HG02884 (cell line): ENCODE measurements around the gene CFC1.
A peak's percentile ranks its signal among the peaks of the same experiment; 100 is the strongest.
"Not testable (repeated sequence)": the region's sequence is repeated elsewhere in the genome, so short reads cannot be mapped to it uniquely, and the experiment has no call there.

ENCODE experiments used
- ATAC-seq: cut with Tn5 transposase; IDR thresholded peaks from one replicate; pipeline ENCODE4 v1.9.1; 2021; ENCODE audit warnings: mild to moderate bottlenecking, moderate library complexity; ENCODE audit not compliant: unreplicated experiment

The CFC1 gene

DNA sequence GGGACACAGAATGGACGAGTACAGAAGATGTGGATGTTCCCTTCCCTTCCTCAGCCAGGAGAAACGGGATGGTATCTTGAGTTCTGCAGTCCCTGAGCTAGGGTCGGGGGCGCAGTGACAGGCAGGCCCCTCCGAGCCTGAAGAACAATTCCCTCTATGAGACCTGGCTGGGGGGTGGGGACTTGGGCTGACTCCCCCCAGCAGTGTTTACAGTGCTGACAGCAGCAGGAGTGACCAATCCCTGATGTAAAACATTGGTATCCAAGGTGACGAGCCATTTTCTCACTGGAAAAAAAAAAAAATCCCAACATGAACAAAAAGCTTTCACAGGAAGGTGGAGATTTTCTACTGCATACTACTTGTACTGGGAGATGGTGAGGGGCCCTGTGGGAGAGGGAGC, at the start of gene CFC1:
Gene CFC1, minus strand, starts transcription at position 183 of the 400 bp plus-strand sequence. CDS start 288 bp downstream, outside the sequence.
- ATAC-seq, result not testable (repeated sequence)

DNA sequence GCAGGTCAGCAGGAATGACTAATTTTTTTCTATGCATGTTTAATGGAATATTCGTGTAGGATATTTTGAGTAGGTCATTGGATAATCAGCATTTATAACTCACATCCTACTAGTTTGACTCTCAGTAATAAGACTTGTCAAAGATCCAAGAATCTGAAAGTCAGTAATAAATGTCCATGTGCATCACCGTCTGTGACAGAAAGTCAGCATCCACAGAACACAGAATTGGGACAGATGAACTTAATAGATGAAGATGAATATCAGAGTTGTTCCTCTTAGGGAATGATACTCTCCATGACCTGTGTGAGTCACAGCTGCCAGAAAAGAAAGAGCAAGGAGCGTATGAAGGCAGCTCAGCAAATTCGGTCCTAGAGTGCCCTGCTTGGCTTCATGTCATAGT, 42.3 kb upstream of the CFC1 start:
- ATAC-seq, result not testable (repeated sequence)

DNA sequence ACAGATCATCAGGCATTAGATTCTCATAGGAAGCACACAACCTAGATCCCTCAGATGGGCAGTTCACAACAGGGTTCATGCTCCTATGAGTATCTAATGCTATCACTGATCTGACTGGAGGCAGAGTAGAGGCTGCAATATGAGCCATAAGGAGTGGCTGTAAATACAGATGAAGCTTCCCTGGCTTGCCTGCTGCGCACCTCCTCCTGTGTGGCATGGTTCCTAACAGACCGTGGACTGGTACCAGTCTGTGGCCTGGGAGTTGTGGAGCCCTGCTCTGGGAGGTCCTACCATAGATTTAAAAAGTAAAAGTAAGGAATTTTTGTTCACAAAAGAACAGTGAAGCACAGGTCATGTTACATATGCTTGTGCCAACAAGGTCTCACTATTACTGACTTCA, 39.6 kb upstream of the CFC1 start:
- ATAC-seq, result not testable (repeated sequence)

DNA sequence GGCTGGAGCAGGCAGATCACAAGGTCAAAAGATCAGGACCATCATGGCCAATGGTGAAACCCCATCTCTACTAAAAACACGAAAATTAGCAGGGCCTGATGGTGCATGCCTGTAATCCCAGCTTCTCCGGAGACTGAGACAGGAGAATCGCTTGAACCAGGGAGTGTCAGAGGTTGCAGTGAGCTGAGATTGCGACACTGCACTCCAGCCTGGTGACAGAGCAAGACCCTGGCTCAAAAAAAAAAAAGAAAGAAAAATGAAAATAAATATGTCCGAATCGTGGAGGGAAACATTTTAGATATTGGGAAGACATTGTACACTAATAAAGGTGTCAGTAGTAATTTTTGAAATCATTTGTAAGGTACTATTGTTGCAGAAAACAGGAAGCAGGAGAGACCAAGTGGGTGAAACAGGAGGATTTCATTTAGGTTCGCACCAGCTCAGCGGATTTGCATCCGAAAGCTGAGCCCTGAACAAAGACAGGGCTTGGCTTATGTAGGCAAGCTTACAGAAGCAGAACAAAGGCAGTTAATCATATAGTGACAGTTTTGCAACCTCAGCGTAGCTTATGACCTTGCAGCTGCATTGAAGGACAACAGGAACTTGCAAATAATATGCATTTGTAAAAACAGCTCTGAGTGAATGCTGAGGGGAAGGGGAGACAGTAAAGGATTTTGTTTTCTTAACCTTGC, 29.6 kb upstream of the CFC1 start:
- ATAC-seq, result not testable (repeated sequence)

DNA sequence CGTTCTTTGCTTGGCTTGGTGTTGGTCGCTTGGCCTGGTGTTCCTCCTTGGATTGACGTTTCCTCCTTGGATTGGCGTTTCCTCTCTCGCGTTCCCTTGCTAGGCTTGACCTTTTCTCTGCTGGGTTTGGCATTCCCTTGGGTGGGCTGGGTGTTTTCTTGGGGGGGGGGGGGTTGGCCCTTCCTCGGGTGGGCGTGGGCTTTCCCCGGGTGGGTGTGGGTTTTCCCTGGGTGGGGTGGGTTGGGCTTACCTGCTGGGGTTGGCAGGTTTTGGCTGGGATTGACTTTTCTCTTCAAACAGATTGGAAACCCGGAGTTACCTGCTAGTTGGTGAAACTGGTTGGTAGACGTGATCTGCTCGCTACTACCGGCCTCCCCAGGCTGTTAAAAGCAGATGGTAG, 11.8 kb upstream of the CFC1 start, which contains the start of gene POTEJ:
Gene POTEJ, plus strand, starts transcription at position 301 of the 400 bp plus-strand sequence. Its CDS starts 93 bp downstream, at position 394.
- not testable (repeated sequence) for ATAC-seq

DNA sequence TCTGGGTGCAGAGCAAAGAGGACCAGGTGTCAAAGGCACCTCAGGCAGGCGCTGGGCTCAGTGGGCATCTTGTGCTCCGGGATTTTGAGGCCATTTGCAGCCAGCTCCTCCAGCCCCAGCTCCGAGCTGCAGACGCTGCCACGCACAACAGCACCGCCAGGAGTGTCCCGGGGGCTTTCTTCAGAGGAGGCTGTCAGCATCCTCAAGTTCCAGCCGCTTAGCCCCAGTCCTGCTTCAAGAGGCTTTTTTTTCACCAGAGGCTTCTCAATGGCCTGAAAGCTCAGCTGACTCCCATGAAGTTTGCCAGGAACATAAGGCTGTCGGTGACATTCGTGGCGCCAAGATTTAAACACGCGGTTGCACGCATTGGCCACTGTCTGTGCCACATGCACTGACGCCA, 11.1 kb upstream of the CFC1 start:
- ATAC-seq, result not testable (repeated sequence)

DNA sequence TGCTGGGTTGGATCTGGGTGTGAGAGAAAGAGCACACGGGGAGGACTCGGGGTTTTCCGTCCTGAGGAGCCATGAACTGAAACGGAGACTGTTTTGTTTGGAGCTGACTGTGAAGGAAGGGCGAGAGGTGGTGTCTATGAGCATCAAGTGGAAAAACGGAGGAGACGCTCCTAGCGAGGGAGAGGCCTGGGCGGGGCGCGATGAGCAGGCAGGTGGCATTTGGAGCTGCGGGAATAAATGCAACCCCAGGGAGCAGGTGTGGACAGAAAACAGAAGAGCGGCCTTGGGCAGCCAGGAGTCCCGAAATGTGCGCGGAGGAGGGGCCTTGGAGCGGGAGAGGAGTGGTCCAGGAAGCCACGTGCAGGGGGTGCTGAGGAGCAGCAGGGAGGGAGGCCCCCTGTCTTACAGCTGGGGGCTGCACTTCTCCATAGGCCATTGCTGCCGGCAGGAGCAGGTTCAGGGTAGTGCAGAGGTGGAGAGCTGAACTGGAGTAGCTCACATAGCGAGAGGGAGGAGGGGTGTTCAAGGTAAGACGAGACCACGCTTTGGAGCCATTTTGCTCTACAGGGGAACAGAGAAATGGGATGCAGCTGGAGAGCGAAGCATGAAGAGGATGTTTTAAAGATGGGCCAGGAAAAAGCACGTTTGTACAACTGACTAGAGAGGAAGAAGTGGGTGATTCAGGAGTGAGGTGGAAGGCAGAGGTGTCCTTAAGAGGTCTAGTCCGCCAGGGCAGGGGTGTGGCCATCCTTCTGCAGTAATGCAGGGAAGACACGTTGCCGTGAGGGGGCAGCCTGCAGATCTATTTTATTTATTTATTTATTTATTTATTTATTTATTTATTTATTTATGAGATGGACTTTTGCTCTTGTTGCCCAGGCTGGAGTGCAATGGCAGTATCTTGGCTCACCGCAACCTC, 9.9 kb upstream of the CFC1 start:
- not testable (repeated sequence) for ATAC-seq

DNA sequence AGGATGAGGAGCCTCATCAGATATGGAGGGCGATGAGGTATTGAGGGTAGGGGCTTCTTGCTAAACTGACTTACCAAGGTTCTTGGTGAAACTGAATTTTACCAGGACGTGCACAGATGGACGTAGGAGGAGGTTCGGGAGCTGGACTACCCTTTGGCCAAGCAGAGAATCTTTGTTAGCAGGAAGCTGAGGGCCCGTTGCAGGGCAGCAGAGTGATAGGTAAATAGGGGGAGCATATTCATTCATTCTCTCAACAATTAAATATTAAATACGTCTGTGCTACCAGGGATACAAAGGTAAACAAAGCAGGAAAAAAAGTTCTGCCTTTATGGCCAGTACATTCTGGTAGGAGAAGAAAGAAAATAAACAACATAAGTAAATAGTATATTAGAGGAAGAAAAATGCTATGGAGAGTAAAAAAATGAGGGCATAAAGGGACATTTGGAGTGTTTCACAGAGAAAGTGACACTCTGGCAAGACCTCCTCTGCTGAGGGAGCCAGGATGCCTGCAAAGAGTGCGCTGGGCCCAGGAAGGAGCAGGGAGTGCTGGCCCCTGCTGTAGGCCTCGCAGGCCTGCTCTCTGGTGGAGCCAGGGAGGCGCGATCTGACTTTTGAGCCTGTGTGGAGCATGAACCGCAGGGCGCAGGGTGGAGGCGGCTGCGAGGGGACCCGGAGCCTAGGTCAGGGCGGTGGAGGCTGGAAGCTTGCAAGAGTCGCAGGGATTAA, 9.1 kb upstream of the CFC1 start:
- ATAC-seq, result not testable (repeated sequence)

DNA sequence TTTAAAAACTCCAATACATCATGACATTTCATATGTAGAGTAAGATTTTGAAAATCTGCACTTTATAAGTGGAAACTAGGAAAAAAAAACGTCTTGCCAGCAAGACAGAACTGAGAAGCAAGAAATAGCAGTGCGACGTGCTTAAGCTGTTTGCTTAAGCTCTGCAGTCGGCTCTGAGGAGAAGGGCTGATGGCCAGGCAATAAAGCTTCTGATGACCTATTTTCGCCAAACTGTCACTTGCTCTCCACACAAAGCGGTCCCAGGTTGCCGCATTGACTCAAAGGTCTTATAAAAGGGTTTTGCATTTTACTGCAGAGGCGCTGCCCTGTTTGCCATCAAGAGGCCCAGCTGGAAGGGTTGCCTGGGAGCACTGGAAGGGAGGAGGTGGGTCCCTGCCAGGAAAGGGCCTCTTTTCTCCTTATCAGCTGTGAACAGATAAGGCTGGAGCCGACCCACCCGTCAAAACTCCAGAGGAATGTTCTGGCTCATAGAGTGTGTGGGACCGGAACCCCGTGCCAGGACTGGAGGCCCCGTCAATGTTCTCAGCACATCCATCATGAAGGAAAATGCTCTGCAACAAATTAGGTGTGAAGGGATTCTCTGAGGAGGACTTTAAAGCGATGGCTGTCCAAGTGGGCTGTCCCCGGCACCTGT, 2.4 kb upstream of the CFC1 start:
- ATAC-seq, result not testable (repeated sequence)

DNA sequence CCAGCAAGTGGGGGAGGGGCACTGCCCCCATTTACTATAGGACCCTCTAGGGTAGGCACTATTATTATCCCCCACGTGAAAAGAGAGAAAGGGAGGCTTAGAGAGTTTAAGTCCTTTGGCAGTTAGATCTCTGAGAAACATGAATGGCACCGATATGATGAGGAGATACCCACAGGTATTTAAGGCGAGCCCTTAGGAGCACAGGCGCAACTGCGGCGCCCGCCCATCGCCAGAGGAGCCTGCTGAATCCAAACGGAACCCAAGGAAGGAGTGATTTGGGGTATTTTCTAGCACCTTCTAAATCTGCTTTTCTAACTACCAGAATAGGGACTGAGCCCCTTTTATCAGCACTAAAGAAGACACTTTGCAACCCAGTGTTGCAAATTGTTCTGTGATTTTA, 551 bp upstream of the CFC1 start:
- ATAC-seq, result not testable (repeated sequence)

DNA sequence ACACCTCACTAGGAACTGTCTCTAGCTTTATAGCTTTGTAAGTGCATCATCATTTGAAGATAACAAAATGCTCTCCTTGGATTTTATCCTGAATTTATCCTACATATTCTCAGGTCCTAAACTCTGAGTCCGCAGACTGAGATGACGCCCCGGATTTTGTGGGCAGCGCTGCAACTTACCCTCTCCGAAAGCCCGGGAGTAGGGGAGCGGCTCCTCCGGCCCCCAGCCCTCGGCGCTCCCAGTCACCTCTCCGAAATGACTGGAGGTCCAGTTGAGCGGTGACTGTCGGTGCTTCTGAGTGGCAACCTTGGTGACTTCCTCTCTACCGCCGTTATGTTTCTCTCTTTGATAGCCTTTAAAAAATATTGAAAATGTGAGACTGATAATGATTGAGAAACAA, 912 bp downstream of the CFC1 start:
- not testable (repeated sequence) for ATAC-seq

DNA sequence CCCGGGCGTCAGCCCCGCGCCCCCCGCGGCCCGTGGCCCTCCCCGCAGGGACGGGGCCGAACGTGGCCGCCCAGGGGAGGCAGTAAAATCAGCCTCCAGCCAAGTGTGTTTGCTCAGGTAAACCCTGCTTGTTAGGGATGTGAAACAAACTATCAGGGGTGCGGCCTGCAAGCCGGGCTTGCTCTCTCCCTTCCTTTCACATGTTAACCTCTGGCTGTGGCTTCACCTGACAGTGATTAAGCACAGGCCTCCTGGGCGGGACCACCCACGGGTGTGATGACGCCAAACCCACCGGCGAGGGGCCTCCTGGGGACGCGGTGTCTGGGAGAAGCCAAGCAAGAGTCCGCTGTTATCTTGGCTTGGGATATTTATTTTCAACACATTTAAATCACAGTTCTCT, 1.4 kb downstream of the CFC1 start:
- ATAC-seq, result not testable (repeated sequence)

DNA sequence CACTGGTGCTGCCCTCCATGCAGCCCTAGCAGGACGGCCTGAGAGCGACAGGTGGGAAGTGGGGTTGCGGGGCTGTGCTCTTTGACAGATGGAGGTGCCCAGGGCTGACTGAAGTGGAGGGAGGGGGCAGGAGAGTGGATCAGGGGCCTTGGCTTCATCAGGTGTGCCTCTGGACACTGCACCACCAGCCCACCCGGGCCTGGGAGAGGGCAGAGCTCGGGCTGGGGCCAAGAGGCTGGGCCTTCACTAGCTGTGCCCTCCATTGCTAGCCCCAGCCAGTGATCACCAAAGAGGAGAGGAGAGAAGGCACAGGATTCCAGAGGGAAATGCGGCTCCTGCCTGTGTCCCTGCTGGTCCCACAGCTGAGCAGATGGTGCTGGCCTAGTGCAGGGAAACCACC, 2.6 kb downstream of the CFC1 start:
- ATAC-seq, result not testable (repeated sequence)

DNA sequence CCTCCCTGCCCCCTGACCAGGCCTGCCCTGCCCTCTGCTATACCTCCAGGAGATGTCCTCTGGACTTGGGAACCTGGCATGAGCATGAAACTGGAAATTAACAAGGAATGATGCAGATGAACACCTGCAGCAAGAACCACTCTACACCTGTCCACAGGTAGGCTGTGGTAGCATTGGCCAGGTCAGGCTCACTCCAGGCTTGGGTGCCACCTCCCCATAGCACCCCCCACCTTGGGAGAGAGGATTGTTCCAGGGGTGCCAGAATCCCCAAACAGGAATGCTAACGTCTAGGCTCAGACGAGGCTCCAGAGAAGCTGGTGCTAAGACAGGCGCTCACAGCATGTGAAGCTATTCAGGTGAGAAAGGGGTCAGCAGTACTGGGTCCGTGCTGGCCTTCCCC, 5.4 kb downstream of the CFC1 start:
- ATAC-seq, result not testable (repeated sequence)

DNA sequence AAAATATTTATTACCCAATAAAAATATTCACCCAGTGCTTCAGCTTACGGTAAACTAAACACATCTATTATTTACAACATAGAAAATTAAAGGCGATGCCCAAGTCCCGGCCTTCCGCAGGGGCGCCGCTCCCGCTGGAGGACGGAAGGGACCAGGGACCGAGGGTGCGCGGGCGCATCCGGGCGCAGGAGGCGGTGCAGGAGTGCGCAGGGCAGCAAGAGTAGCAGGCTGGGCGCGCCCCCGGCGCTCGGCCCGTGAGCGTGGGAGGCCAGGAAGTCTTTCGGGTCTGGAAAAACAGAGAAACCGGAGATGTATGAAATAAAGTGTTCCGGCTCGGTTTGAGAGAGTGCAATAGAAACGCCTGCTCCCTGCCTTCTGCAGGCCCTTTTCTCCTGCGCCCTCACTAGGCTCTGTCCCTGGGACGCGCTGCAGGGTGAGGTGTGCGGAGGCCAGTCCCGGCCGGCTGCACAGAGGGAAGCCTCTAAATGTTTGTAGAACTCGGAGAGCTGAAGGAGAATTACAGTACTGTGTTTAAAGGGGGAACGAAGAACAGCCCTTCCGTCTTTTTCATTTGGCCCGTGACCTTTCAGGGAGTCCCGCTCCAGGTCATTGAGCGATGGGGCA, 6.5 kb downstream of the CFC1 start:
- not testable (repeated sequence) for ATAC-seq

DNA sequence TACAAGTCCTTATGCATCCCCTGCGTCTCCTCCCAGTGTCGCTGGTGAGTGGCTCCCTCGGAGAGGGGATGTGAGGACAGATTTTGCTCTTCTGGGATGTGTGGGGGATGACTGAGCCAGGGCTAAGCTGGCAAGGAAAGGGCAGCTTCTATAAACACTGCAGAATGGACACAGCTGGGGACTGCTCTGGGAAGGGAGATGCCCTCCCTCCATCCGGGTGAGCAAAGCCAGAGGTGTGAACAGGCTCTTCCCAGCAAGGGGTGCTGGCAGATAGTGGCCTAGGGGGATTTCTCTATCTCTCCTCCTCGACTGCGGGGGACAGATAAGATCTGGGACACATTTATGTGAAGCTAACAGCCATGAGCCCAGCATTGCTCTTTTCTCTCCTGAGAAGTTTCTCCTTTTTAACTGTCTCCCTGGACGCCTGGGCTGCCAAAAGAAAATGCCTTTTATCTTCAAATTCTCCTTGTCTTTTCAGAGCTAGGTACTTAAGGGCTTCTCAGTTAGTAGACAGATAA, 8.5 kb downstream of the CFC1 start:
- ATAC-seq, result not testable (repeated sequence)

DNA sequence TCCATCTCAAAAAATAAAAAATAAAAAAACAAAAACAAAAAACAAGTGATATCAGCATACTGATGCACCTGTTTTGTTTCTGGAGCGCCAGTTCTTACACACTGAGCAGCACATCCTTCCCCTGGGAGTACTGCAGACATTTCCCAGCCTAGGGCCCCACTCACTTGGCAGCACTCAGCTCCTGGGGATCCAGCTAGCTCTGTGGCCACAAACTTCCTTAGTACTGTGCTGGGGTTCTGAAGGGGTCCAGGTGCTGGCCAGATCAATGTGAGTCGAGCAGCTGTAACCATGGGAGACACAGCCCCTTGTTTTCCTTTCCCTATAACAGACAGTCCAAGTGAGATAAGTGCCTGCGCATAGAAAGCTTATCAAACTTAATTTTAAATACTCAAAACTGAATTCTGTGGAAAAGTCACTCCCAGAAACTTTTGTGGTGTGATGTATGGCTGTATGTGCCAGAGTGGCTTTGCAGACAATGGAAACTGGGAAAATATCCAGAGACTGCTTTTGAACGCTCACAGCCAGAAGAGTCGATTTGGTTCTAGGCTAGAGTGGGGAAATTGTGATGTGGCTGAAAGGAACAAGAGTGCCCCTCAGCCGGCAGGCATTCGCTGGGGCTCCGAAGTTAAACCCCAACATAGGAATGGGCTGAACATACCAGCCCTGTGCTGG, 9.1 kb downstream of the CFC1 start:
- ATAC-seq, result not testable (repeated sequence)

DNA sequence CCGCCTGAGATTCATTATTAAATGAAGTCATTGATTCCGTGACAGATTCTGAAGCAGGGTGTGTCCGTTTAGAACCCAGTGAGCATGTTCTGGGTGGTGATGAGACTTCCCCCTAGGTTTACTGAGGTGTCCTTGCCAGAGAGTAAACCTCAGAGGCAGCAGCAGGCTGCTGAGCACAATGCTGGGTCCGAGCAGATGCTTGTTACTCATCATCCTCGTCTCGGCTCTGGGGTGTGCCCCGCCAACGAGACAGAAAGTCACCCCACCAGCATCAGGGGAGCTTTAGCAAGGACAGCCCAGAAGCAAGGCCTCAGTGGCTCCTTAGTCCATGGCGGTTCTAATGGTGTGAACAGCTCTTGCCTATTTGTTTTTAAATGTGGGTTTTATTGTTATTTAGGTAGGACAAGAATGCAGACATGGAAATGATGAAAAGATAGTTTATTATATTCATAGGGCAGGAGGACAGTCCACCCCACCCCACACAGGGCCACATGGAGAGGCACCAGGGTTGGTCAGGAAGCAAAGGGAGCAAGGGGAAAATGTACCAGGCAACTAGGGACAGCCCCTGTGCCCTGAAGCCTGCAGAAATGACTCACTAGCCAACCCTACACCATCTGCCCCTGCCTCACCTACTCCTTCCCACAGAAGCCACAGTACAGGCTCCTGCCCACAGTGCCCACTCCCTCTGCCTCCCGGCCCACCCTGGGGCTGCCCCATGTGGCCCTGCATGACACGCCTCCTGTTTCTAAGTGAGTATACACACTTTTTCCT, 10.5 kb downstream of the CFC1 start:
- ATAC-seq, result peak; percentile 64

DNA sequence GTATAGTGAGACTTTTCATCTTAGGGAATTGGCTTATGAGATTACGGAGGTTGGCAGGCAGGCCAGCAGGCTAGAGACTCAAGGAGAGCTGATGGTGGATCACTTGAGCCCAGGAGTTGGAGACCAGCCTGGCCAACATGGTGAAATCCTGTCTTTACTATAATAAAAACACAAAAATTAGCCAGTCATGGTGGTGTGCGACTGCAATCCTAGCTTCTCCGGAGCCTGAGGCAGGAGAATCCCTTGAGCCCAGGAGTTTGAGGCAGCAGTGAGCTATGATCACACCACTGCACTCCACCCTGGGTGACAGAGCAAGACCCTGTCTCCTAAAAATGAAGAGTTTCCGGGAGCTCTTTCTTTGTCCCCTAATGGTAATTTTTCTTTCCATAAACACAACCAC, 14.6 kb downstream of the CFC1 start:
- not testable (repeated sequence) for ATAC-seq
